Measurements from ENCODE around the gene TSPAN4. TPM values are rescaled to one million over a fixed set of nuclear protein-coding genes. Genes with fewer than 3 reads are reported as not detected.
A peak's percentile ranks its signal among the peaks of the same experiment; 100 is the strongest.

Gene TSPAN4
- total and polyA plus RNA-seq, 9 of the 15 experiments (the other 6 are each of a cell fraction or from before 2014, with no cell fraction given) = 0.07 to 31.0 (median 15.7) TPM

GRCh38 chr11:809287-810039 is 33.2 kb upstream of the TSPAN4 start, which contains the start of gene RPLP2 (continued):
- peak in 1 of 2 experiments; percentile 86; a peak in 2 of 4 replicates for TF ChIP-seq ZNF639 (CRISPR knock-in tag; conservative IDR thresholded peaks at IDR 0.05 in 1 of 2, IDR thresholded peaks at IDR 0.05 in 1 of 2)
- TF ChIP-seq ZNF398 (CRISPR knock-in tag; IDR thresholded peaks at IDR 0.05) = no peak
- TF ChIP-seq ASH1L (IDR thresholded peaks at IDR 0.05; ENCODE audit: borderline replicate concordance, low read depth, partially characterized antibody) = peak; percentile 13
- TF ChIP-seq CREBBP (IDR thresholded peaks at IDR 0.05; ENCODE audit: low read depth, low read length) = no peak
- no peak for TF ChIP-seq NCOA4 (IDR thresholded peaks at IDR 0.05; ENCODE audit: partially characterized antibody)
- no peak for TF ChIP-seq STAG1 (CRISPR knock-in tag; IDR thresholded peaks at IDR 0.05; ENCODE audit: borderline replicate concordance)
- TF ChIP-seq SPI1 (IDR thresholded peaks at IDR 0.05; ENCODE audit: borderline replicate concordance, low read depth, low read length) = peak; percentile 43
- TF ChIP-seq RNF2 (IDR thresholded peaks at IDR 0.05) = no peak
- peak; percentile 19; the same call in 1 of the 2 replicates for TF ChIP-seq PBX2 (CRISPR knock-in tag; IDR thresholded peaks at IDR 0.05; ENCODE audit: low read depth)
- TF ChIP-seq PBX2 (tag; conservative IDR thresholded peaks at IDR 0.05; ENCODE audit: low read depth) = no peak
- no peak for TF ChIP-seq CBX3 (IDR thresholded peaks at IDR 0.05; ENCODE audit: borderline replicate concordance in 1 of 2, low read length in 2 of 2)
- TF ChIP-seq CEBPB (tag; IDR thresholded peaks at IDR 0.05) = no peak
- TF ChIP-seq ZNF134 (CRISPR knock-in tag; conservative IDR thresholded peaks at IDR 0.05) = no peak
- peak; percentile 68 for TF ChIP-seq USF1 (CRISPR knock-in tag; IDR thresholded peaks at IDR 0.05)
- TF ChIP-seq E2F5 (CRISPR knock-in tag; IDR thresholded peaks at IDR 0.05) = peak; percentile 91
- TF ChIP-seq MAFG (tag; conservative IDR thresholded peaks at IDR 0.05) = no peak
- TF ChIP-seq OTX1 (CRISPR knock-in tag; IDR thresholded peaks at IDR 0.05) = 0 out of 2 replicates have a peak, but pooled peaks have one; percentile 27
- TF ChIP-seq STAT5B (CRISPR knock-in tag; IDR thresholded peaks at IDR 0.05) = no peak
- TF ChIP-seq SMAD2 (IDR thresholded peaks at IDR 0.05; ENCODE audit: low read depth, low read length) = no peak

All from K562 (cell line).